DOHH2 (cell line): ENCODE results near the gene ZNF20.

Source experiments
- H3F3A ChIP-seq: fragments of 200-600 bp; sonication (generic), shearing (Covaris generic); 2 replicates; pipeline ENCODE4 v1.6.0; 2016; ENCODE audit warnings: antibody characterized with exemption, mild to moderate bottlenecking; ENCODE audit not compliant: control insufficient read depth, insufficient read depth
- H3K27ac ChIP-seq: fragments of 200-600 bp; sonication (generic); 2 replicates; pipeline ENCODE4 v1.5.1; 2014; ENCODE audit warnings: low read depth, mild to moderate bottlenecking, low read length, moderate library complexity
- H3K27me3 ChIP-seq: fragments of 200-600 bp; sonication (generic); 2 replicates; pipeline ENCODE4 v1.6.1; 2014; ENCODE audit warnings: mild to moderate bottlenecking, low read length, mixed read lengths; ENCODE audit not compliant: control insufficient read depth
- H3K36me3 ChIP-seq: fragments of 200-600 bp; sonication (generic); 2 replicates; pipeline ENCODE4 v1.6.1; 2014; ENCODE audit warnings: mild to moderate bottlenecking, low read length, moderate library complexity, mixed read lengths; ENCODE audit not compliant: control insufficient read depth
- H3K4me1 ChIP-seq: fragments of 200-600 bp; sonication (generic); 2 replicates; pipeline ENCODE4 v1.6.1; 2014; ENCODE audit warnings: mild to moderate bottlenecking, low read length, mixed read lengths; ENCODE audit not compliant: control insufficient read depth
- H3K4me2 ChIP-seq: fragments of 200-600 bp; sonication (generic); 2 replicates; pipeline ENCODE4 v1.6.0; 2014; ENCODE audit warnings: mild to moderate bottlenecking, low read length, moderate library complexity
- H3K4me3 ChIP-seq: fragments of 200-600 bp; sonication (generic); 2 replicates; pipeline ENCODE4 v1.5.1; 2014; ENCODE audit warnings: mild to moderate bottlenecking, low read length, mixed read lengths
- H3K79me2 ChIP-seq: fragments of 200-600 bp; sonication (generic); 2 replicates; pipeline ENCODE4 v1.6.1; 2014; ENCODE audit warnings: mild to moderate bottlenecking, low read length, mixed read lengths; ENCODE audit not compliant: control insufficient read depth
- H3K9me2 ChIP-seq: fragments of 200-600 bp; sonication (generic); replicated peaks from 2 replicates; pipeline ENCODE4 v1.6.1; 2014; ENCODE audit warnings: mild to moderate bottlenecking, low read length, mixed read lengths; ENCODE audit not compliant: control insufficient read depth
- H3K9me3 ChIP-seq: fragments of 200-600 bp; sonication (generic); 2 replicates; pipeline ENCODE4 v1.6.1; 2014; ENCODE audit warnings: antibody characterized with exemption, low read length, mixed read lengths; ENCODE audit not compliant: control insufficient read depth, insufficient read depth
- H4K20me1 ChIP-seq: fragments of 200-600 bp; sonication (generic); 2 replicates; pipeline ENCODE4 v1.6.0; 2014; ENCODE audit warnings: low read depth, mild to moderate bottlenecking, antibody characterized with exemption, low read length, moderate library complexity; ENCODE audit not compliant: control insufficient read depth, insufficient read depth
- EZH2phosphoT487 ChIP-seq: fragments of 200-600 bp; sonication (generic); IDR thresholded peaks from 2 replicates; pipeline ENCODE4 v1.6.1; 2017; ENCODE audit warnings: borderline replicate concordance, mild to moderate bottlenecking, antibody characterized with exemption, low read length, moderate library complexity, mixed read lengths
- TF ChIP-seq, protein P1 (sequence below): fragments of 200-600 bp; sonication (generic); IDR thresholded peaks from one replicate; pipeline ENCODE4 v1.5.1; 2014; ENCODE audit warnings: antibody characterized with exemption, mild to moderate bottlenecking, low read depth, low read length; ENCODE audit not compliant: poor library complexity, severe bottlenecking

Gene ZNF20

GRCh38 chr19:12162513-12162881 lies 22.3 kb upstream of the ZNF20 start:
- Histone ChIP-seq H3K4me2 (peak overlapping the region; percentile 90), H3K36me3 (peaks cover 10% of the 10 kb centered on the region; the same call in 1 of the 2 replicates), H3K9me3 (peaks cover 3% of the 10 kb centered on the region; the same call in 1 of the 2 replicates), H3K79me2 (peaks cover 38% of the 10 kb centered on the region), H3K9me2 (no peaks in the 10 kb centered on the region), H4K20me1 (no peaks in the 10 kb centered on the region), H3K4me3 (peak overlapping the region; percentile 86), H3K27me3 (no peaks in the 10 kb centered on the region), H3K27ac (no peak overlapping the region), H3F3A (no peaks in the 10 kb centered on the region), H3K4me1 (peaks cover 11% of the 10 kb centered on the region)
- TF ChIP-seq EZH2phosphoT487 = no peak
- TF ChIP-seq, protein P1, sequence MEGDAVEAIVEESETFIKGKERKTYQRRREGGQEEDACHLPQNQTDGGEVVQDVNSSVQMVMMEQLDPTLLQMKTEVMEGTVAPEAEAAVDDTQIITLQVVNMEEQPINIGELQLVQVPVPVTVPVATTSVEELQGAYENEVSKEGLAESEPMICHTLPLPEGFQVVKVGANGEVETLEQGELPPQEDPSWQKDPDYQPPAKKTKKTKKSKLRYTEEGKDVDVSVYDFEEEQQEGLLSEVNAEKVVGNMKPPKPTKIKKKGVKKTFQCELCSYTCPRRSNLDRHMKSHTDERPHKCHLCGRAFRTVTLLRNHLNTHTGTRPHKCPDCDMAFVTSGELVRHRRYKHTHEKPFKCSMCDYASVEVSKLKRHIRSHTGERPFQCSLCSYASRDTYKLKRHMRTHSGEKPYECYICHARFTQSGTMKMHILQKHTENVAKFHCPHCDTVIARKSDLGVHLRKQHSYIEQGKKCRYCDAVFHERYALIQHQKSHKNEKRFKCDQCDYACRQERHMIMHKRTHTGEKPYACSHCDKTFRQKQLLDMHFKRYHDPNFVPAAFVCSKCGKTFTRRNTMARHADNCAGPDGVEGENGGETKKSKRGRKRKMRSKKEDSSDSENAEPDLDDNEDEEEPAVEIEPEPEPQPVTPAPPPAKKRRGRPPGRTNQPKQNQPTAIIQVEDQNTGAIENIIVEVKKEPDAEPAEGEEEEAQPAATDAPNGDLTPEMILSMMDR = no peak

- Histone ChIP-seq H3K4me1 (peaks cover 20% of the 10 kb centered on the region), H3K4me2 (no peak overlapping the region), H3K4me3 (no peak overlapping the region), H4K20me1 (no peaks in the 10 kb centered on the region), H3K27ac (no peak overlapping the region), H3K9me3 (peaks cover 20% of the 10 kb centered on the region), H3K36me3 (peaks cover 6% of the 10 kb centered on the region; the same call in 1 of the 2 replicates), H3K9me2 (no peaks in the 10 kb centered on the region), H3F3A (no peaks in the 10 kb centered on the region), H3K79me2 (peaks cover 18% of the 10 kb centered on the region), H3K27me3 (peaks cover 19% of the 10 kb centered on the region)
- TF ChIP-seq, protein P1 = no peak
- TF ChIP-seq EZH2phosphoT487 = no peak
Measured at GRCh38 chr19:12159773-12160414, 19.7 kb upstream of the ZNF20 start.

- H3K4me2 ChIP-seq = peak within 1 kb of the TSS; percentile 66
Measured at GRCh38 chr19:12156223-12157058, 16.3 kb upstream of the ZNF20 start, which contains the start of gene ZNF625. TSS of gene ZNF625 (minus strand) at chr19:12156734. CDS start at chr19:12156558, 176 bp downstream.

More at GRCh38 chr19:12156223-12157058, 16.3 kb upstream of the ZNF20 start, which contains the start of gene ZNF625:
- no peaks in the 10 kb centered on the region for H3K9me2 ChIP-seq
- H3K27me3 ChIP-seq = peaks cover 19% of the 10 kb centered on the region
- H4K20me1 ChIP-seq = no peaks in the 10 kb centered on the region
- H3K27ac ChIP-seq = no peak within 1 kb of the TSS
- peak within 1 kb of the TSS; percentile 76 for H3K4me3 ChIP-seq
- peaks cover 10% of the 10 kb centered on the region; the same call in 1 of the 2 replicates for H3K4me1 ChIP-seq
- H3K79me2 ChIP-seq = no peaks in the 10 kb centered on the region
- H3F3A ChIP-seq = no peaks in the 10 kb centered on the region
- peaks cover 20% of the 10 kb centered on the region for H3K9me3 ChIP-seq
- H3K36me3 ChIP-seq = no peaks in the 10 kb centered on the region
- no peak for TF ChIP-seq EZH2phosphoT487
